ENCODE measurements around the gene GPER1.
"Not testable (repeated sequence)": the region's sequence is repeated elsewhere in the genome, so short reads cannot be mapped to it uniquely, and the experiment has no call there.

GPER1 gene

DNA sequence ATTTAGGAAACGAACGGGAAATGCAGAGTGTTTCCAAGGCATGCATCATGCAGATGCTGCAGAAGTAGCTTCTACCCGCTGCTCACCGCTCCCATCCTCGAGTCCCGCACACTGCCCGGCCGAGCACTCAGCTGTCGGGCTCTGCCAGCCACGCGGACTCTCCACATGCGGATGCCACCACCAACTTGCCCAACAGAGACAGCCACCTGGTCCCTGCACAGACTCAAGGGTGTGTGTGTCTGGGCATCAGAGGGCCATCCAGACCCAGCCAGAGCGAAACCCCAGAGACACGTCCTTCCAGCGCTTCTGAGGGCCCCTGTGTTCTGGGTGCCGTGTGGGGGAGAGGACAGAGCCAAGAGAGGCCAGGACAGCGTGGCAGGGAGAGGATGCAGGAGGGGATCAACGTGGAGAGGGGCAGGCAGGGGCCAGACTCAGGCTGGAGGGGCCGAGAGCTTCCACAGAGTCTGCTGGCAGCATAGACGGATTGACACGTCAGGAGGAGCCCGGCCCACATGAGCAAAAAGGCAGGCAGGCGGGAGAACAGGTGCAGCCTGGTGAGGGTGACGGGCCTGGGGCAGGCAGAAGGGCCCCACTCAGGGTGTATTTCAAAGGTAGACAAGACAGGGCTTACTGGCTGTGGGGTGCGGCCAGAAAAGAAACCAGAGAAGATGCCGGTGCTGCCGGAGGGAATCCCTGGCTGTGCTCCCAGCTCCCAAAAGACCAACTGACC lies 18.3 kb downstream of the GPER1 start:
- no peak for DNase-seq

DNA sequence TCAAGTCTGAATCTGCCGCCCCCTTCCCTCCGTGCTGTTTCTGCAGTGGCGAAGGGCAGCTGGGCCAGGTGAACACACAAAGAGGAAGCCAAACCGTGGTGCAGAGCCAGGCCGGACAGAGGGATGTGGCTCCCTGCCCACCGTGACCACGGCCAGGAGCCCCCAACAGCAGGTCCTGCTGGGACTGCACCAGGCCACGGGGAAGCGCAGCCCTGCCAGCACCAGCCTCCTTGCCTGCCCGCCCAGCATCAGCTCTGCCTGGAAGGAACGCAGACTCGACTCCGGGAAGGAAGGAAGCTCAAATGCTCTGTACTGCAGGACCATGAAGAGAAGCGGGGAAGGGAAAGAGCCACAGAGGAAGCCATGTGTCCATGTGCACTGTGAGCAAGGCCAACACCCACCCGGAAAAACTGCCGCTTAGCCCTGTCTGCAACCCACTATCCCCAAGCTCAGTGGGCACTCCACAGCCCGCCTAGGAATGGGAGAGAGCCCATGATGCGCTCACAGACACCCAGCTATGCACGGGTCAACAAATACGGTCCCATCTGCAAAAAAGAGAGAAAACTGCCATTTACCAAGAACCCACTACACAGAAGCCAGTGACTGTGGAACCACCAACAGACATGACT lies 19.0 kb downstream of the GPER1 start:
- DNase-seq = no peak

DNA sequence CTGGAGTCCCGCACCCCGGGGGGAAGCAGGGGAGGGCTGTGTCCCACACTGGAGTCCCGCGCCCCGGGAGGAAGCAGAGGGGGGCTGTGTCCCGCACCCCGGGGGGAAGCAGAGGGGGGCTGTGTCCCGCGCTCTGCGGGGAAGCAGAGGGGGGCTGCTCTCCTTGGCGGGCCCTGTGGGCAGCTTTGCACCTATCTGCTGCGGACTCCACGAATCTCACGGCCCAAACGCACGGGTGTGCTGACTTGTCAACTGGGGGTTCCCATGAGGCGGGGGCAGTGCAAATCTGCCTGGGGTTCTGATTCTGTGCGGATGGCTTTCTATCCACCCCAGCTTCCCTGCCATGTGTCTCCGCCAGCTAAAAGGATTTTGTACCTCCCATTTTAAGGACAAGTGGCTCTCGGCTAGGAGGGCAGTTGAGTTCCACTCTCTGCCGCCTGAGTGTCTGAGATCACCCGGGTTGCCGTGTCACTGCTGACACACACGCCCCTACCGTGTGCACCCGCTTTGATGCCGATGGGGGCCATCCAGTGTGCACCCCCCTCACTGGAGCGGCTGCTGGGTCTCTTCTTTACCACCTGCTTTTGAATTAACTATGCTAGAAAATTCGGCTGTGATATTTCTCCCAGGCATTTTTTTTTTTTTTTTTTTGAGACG lies 20.5 kb downstream of the GPER1 start:
- DNase-seq = no peak

DNA sequence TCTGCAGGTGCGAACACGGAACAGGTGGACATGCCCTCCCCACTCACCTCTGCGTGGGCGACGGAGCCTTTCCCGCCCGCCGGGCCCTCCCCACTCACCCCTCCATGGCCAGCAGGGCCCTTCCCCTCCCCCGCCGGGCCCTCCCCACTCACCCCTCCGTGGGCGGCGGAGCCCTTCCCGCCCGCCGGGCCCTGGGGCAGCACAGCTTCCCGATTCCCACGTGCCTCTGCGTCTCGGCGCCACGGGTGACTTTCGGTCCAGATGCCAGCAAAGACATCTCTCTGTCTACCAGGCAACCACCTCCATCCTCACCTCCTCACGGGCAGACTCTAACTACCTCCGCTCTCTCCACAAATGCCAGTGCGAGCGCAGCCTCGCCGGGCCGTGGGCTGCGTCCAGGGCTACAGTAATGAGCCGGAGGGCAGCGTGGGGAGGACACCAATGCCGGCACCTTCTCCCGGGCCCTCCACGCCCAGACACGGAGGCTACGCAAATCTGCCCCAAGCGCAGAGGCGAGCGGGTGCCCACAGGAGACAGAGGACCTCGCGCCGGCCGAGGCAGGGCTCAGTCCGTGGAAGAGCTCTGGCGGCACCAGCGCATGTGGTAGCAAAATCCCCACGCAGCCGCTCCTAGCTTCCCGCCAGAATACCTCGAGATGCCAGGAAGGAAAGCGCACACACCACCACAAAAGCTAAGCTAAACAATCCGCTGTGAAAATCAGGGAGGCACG lies 21.8 kb downstream of the GPER1 start:
- DNase-seq = no peak

DNA sequence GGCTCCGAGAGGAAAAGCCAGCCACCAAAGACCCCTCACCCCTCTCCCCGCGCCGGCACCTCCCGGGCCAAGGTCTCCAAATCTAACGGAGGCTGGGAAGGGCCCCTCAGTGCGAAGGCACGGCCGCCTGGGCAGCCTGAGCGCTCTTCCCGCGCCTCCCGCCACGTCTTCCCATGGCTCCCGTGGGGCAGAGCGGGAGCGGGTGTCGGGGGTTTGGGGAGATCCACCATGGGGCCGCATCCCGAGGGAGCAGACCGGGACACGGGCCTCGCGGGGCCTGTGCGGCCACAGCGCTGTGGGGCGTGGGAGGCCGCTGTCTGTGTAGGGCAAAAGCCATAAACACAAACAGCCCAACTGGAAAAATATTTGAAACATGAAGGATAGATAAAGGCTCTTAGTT lies 22.4 kb downstream of the GPER1 start:
- DNase-seq = no peak

DNA sequence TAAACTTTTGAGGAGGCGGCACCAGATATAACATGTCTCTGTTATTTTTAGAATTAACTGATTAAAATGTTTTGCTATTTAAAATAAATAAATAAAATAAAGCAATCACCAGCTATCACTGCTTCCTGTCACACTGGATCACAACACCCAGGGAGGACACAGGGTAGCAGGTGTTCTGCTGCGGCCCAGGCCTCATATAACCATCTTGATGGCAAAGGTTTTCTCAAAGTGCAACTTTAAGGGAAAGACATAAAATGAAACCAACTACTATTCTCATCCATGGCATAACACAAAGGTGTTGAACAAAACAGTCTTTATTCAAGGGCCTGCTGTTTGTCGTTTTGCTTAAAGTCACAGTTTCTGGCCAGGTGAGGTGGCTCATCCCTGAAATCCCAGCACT lies 23.2 kb downstream of the GPER1 start:
- no peak for DNase-seq

DNA sequence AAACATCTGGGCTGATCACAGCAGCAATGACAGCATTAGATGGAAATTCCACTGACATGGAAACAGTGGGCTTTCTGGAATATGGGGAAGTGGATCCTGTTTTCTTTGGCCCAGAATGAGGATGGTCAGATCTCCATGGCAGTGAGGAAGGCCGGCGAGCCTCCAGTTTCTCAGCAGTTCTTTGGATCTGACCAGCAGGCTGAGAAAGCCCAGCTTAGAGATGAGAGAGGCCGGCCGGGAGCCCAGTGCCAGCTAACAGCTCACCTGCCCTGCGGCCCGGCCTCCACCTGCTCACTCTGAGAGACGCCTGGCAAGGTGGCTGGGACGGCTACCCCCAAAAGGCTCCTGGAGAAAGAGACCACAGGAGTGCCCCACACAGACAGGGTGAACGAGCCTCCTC lies 24.2 kb downstream of the GPER1 start:
- DNase-seq = no peak

DNA sequence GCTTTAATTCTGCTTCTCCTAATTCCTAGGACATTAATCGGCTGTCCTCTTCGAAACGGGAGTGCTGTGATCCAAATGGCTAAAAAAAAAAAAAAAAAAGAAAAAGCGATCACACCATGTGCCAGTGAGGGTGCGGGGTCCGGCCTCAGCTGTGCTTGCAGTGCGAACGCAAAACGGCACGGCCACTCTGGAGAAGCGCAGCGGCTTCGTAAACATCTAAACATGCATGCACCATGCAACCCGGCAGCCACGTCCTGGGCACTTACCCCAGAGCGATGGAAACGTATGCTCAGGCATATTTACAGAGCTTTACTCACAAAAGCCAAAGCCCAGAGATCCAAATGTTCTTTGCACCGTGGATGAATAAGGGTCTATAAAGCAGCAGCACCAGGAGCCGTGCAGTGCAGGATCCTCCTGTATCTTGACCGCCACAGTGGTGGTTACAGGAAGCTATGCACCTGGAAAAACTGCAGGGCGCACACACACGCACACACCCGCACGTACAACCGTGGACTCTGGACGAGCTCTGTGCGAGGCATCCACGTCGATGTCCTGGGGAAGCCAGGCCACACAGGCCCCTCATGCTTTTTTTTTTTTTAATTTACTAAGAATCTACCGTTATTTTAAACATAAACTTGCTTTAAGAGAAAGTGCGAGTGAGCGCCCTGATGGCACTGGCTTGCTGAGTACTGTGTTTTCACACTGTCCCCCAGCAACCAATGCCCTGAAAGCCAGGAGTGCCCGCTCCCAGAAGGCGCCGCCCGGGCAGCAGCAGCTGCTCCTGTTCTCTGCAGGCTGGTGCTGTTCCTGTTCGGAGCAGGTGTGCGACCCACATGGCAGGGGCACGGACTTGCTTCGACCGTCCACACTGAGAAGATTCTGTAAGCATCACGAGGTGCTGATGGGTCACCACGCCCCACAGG lies 25.0 kb downstream of the GPER1 start:
- DNase-seq = no peak

DNA sequence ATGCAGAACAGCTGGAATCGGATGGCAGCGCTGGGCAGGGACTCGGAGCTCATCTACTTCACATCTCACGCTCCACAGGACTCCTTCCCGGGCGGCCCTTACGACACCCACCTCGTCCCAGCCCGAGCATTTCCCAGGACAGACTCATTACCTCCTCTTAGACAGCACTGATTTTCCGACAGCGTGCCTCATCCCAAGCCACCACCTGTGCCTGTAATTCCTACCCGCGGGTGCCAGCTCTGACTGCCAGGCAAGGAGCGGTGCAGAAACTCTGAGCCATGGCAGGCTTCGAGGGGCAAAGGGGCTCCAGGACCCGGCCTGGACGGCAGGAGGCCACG lies 25.6 kb downstream of the GPER1 start:
- DNase-seq = no peak

DNA sequence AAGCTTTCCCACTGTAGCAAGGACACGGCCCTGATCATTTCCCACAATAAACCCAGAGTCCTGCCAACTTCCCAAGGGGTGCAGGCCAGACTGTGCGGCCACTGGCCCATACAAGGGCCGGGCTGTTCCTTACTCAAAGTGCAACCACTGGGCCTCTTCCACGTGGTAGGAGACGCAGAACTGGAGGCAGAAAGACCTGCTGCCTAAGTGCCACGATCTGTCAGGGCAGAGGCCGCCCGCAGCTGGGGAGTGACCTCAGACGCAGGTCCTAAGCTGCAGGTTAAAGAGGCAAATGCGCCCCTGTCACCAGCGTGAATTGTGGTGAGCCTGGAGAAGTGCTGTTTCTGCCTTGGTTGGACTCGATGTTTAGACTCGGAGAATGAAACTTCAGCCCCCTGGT lies 26.2 kb downstream of the GPER1 start:
- no peak for DNase-seq

DNA sequence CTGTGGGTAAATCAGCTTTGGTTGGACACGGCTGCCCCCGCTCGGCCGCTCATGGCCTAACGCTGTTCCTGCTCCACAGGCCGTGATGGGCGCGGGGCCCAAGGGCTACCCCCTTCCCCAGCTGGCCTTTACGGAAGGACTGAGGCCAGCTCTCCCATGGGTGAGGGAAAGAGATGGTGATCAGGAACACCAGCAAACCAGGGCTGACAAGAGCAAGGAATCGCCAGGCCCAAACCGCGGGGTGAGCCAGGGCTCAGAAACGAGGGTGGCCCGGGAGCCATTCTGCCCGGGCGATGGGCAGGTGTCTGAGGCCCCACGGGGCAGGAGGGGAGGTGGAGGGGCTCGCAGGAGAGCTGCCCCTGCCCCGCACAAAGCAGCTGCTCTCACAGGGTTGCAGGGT lies 26.6 kb downstream of the GPER1 start:
- DNase-seq = no peak

DNA sequence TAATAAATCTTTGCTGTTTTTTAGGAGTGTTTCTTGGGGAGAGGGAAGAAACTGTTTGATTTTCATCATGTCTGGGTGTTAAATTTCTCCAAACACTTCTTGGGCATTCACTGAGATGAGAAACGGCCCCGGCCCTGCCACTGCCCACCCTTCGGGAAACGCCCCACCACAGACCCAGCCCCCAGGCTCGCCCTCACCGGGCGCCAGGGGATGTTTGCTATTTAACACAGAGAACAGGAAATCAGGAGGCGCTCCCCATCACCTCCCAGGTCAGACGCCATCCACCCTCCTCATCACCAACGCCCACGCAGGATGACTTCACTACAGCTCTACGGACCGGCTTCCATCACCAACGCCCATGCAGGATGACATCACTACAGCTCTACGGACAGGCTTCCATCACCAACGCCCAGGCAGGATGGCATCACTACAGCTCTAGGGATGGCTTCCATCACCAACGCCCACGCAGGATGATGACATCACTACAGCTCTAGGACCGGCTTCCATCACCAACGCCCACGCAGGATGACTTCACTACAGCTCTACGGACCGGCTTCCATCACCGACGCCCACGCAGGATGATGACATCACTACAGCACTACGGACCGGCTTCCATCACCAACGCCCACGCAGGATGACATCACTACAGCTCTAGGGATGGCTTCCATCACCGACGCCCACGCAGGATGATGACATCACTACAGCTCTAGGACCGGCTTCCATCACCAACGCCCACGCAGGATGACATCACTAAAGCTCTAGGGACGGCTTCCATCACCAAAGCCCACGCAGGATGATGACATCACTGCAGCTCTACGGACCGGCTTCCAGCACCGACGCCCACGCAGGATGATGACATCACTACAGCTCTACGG lies 27.5 kb downstream of the GPER1 start:
- DNase-seq = not testable (repeated sequence)

DNA sequence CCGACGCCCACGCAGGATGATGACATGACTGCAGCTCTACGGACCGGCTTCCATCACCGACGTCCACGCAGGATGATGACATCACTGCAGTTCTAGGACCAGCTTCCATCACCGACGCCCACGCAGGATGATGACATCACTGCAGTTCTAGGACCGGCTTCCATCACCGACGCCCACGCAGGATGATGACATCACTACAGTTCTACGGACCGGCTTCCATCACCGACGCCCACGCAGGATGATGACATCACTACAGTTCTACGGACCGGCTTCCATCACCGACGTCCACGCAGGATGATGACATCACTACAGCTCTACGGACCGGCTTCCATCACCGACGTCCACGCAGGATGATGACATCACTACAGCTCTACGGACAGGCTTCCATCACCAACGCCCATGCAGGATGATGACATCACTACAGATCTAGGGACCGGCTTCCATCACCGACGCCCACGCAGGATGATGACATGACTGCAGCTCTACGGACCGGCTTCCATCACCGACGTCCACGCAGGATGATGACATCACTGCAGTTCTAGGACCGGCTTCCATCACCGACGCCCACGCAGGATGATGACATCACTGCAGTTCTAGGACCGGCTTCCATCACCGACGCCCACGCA lies 28.6 kb downstream of the GPER1 start:
- DNase-seq = not testable (repeated sequence)

DNA sequence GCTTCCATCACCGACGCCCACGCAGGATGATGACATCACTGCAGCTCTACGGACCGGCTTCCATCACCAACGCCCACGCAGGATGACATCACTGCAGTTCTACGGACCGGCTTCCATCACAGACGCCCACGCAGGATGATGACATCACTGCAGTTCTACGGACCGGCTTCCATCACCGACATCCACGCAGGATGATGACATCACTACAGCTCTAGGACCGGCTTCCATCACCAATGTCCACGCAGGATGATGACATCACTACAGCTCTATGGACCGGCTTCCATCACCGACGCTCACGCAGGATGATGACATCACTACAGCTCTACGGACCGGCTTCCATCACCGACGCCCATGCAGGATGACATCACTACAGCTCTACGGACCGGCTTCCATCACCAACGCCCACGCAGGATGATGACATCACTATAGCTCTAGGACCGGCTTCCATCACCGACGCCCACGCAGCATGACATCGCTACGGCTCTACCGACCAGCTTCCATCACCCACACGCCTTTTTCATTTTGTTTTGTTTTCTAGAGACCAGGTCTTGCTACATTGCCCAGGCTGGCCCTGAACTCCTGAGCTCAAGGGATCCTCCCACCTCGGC lies 29.5 kb downstream of the GPER1 start:
- no peak for DNase-seq

DNA sequence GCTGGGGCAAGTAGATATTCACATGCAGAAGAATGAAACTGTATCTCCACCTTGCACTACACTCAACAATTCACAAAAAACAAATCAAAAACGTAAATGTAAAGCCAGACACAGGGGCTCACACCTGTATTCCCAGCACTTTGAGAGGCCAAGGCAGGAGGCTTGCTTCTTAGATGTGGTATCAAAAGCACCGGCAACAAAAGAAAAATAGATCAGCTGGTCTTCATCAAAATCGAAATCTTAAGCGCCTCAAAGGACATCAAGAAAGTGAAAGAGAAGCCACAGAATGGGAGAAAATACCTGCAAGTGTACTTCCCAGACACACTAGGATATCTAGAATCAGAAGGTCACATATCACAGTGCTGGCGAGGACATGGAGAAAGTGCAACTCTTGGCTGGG lies 31.3 kb downstream of the GPER1 start:
- no peak for DNase-seq

DNA sequence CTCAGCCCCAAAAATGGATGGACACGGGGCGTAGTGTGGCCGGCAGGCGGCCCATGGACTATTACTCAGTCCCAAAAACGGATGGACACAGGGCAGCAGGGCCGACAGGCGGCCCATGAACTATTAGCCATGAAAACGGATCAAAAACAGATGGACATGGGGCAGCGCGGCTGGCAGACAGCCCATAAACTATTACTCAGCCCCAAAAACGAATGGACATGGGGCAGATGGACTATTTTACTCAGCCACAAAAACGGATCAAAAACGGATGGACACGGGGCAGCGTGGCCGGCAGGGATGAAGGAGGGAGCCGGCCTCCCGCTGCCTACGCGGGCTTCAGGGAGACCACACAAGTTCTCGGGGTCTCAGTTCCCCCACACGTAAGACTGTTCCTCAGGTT lies 32.9 kb downstream of the GPER1 start:
- no peak for DNase-seq

DNA sequence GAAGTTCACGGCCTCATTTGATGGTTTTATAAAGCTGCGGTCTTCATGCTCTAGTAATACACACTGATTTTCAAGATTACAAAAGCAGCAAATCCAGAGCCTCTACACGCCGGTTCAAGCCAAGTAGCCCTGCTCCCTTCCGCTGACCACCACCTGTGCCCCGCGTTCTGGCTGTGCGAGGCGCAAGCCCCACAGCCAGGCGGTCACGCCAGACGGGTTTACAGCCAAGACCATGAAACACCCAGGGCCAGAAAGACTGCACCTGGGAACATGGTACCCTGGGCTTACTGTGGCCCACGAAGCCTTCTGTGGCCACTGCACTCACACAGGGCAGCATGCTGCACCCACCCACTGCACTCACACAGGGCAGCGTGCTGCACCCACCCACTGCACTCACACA lies 33.6 kb downstream of the GPER1 start:
- DNase-seq = no peak

DNA sequence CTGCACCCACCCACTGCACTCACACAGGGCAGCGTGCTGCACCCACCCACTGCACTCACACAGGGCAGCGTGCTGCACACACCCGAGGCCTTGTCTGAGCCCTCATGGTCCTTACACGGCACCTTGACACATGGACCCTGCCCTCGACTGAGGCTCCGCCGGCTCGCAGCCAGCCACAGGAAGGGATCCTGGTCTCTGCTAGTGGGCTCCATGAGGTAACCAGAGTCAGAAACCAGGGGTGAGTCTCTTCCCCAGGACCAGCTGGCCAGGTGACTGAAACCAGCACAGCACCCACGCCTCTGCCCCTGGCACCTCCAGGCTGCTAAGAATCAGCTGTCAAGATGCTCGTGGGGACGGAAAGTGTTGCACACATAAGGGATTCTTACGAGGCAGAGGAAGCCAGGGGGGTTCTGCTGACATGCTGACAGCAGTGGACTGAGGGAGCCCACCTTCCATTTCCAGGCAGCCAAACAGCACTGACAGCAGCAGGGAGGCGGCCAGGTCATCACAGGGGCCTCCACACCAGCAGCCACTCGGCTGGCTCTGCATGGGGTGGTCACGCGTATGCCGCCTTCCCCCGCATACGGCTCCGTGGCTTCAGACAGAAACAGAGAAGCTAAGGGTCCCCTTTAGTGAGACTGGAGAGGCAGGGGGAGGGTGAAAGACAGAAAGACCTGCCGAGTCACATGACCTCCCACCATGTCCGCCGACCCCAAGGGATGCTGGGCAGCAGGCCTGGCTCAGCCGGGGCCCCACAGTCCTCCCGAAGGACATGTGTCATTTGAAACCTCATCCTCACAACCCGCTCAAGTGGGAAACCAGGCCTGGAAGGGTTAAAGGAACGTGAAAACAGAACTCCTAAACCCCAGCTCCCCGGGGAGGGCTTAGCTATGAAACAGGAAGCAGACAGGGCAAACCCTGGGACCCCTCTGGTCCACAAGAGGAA lies 34.2 kb downstream of the GPER1 start:
- DNase-seq = no peak

DNA sequence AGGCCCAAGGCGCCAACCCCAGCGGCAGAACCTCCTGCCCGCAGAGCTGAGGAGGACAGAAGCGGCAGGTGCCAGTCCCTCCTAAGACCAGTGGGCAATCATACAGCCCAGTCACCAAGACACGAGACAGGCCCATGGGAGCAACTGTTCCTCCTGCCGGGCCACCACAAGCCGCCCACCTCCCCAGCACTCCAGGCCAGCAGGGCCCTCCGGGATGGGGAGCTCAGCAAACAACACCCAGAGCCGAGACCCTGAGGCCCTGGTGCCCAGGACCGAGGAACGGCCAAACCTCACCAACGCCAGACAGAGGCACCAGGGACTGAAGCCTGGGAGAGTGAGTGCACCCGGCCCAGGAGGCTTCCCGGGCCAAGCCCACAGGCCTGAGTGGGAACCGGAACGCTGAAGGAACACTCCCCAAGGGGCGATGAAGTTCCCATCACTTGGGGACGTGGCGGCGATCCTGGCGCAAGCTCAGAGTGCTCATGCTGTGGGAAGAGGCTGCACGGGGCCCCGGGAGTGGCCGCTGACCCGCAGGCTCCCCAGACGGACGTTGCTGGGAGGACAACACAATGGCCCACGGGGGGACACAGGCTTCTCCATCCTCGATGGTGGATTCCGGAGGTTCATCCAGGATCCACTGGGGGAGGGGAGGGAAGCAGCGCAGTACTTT lies 35.1 kb downstream of the GPER1 start:
- DNase-seq = no peak

Data from SIG-M5 (cell line).